NT2/D1 (cell line): ENCODE measurements around the gene PRXL2A.

ENCODE experiments used
- SUZ12 ChIP-seq: IDR thresholded peaks from 2 replicates; pipeline ENCODE4 v1.6.1; 2011; ENCODE audit not compliant: insufficient read length, insufficient read depth; ENCODE audit errors: extremely low read depth
- YY1 ChIP-seq: IDR thresholded peaks from 2 replicates; pipeline ENCODE4 v1.6.1; 2011; ENCODE audit not compliant: insufficient read length, insufficient read depth
- ZNF274 ChIP-seq: IDR thresholded peaks from 2 replicates; pipeline ENCODE4 v1.6.1; 2011; ENCODE audit warnings: mild to moderate bottlenecking, low read depth, low read length

GRCh38 chr10:80397014-80397413, 11.3 kb upstream of the PRXL2A start:
- TF ChIP-seq YY1, result no peak
- no peak for TF ChIP-seq ZNF274
- TF ChIP-seq SUZ12, result no peak
